K562 (cell line): ENCODE measurements around the gene EPN2.

ENCODE experiments used
- CREB5 ChIP-seq: fragments of 250-450 bp; sonication (Bioruptor Pico); IDR thresholded peaks from 2 replicates; pipeline ENCODE4 v1.5.0; 2020; ENCODE audit warnings: mild to moderate bottlenecking
- HNRNPK ChIP-seq: fragments of 200-400 bp; formaldehyde crosslinking; IDR thresholded peaks from one replicate; pipeline ENCODE4 v1.6.1; 2018; ENCODE audit warnings: mild to moderate bottlenecking, low read depth, low read length; ENCODE audit not compliant: poor library complexity, severe bottlenecking
- JUND ChIP-seq, 2 experiments: IDR thresholded peaks; 2 replicates in 1 of 2; 3 replicates in 1 of 2; pipeline ENCODE4 v1.6.1; 2011; ENCODE audit warnings: borderline replicate concordance in 2 of 2, low read depth in 2 of 2, low read length in 2 of 2, improper control_type of control experiment in 1 of 2, missing biosample characterization in 1 of 2, missing genetic modification characterization in 1 of 2, missing genetic modification reagents in 1 of 2
- MAFK ChIP-seq: IDR thresholded peaks from 2 replicates; pipeline ENCODE4 v1.6.1; 2011; ENCODE audit warnings: low read length, improper control_type of control experiment
- MAZ ChIP-seq, 2 experiments: fragments of 450-650 bp in 1 of 2; sonication (generic) in 1 of 2; formaldehyde crosslinking; IDR thresholded peaks in 1 of 2; conservative IDR thresholded peaks in 1 of 2; 2 replicates each; pipeline versions ENCODE4 v1.4.0 to v1.5.0; 2020; ENCODE audit warnings: mild to moderate bottlenecking in 1 of 2, missing genetic modification reagents in 1 of 2
- MTF1 ChIP-seq: fragments of 250-450 bp; sonication (Bioruptor Pico); IDR thresholded peaks from 2 replicates; pipeline ENCODE4 v1.9.0; 2021; ENCODE audit warnings: moderate library complexity, mild to moderate bottlenecking, inconsistent platforms, borderline replicate concordance
- POLR2A ChIP-seq: fragments of 450-650 bp; conservative IDR thresholded peaks from 2 replicates; pipeline ENCODE4 v1.6.1; 2016
- RCOR1 ChIP-seq, 2 experiments: IDR thresholded peaks; 2 replicates each; pipeline ENCODE4 v1.6.1; 2012; ENCODE audit warnings: low read depth in 2 of 2, low read length in 2 of 2, borderline replicate concordance in 1 of 2, improper control_type of control experiment in 1 of 2
- SP1 ChIP-seq: sonication (generic); formaldehyde crosslinking; IDR thresholded peaks from 2 replicates; pipeline ENCODE4 v1.8.1; 2022; ENCODE audit warnings: mild to moderate bottlenecking, missing genetic modification reagents
- ZBTB17 ChIP-seq: fragments of 450-650 bp; formaldehyde crosslinking; IDR thresholded peaks from 2 replicates; pipeline ENCODE4 v1.4.0; 2020; ENCODE audit warnings: mild to moderate bottlenecking
- ZBTB8A ChIP-seq: fragments of 450-650 bp; IDR thresholded peaks from 2 replicates; pipeline ENCODE4 v1.6.1; 2018; ENCODE audit warnings: mild to moderate bottlenecking, moderate library complexity; ENCODE audit not compliant: partially characterized antibody
- ZNF830 ChIP-seq: fragments of 250-450 bp; sonication (Bioruptor Pico); IDR thresholded peaks from 2 replicates; pipeline ENCODE4 v1.5.0; 2021; ENCODE audit warnings: mild to moderate bottlenecking
- TF ChIP-seq, protein P1 (sequence below), 3 experiments: IDR thresholded peaks in 2 of 3; conservative IDR thresholded peaks in 1 of 3; 2 replicates each; pipeline ENCODE4 v1.5.1; 2011 to 2012; ENCODE audit warnings: low read length in 3 of 3, mild to moderate bottlenecking in 3 of 3, control low read depth in 2 of 3, improper control_type of control experiment in 1 of 3, inconsistent platforms in 1 of 3, low read depth in 1 of 3, mixed read lengths in 1 of 3, moderate library complexity in 1 of 3; ENCODE audit not compliant: insufficient read depth in 2 of 3

DNA sequence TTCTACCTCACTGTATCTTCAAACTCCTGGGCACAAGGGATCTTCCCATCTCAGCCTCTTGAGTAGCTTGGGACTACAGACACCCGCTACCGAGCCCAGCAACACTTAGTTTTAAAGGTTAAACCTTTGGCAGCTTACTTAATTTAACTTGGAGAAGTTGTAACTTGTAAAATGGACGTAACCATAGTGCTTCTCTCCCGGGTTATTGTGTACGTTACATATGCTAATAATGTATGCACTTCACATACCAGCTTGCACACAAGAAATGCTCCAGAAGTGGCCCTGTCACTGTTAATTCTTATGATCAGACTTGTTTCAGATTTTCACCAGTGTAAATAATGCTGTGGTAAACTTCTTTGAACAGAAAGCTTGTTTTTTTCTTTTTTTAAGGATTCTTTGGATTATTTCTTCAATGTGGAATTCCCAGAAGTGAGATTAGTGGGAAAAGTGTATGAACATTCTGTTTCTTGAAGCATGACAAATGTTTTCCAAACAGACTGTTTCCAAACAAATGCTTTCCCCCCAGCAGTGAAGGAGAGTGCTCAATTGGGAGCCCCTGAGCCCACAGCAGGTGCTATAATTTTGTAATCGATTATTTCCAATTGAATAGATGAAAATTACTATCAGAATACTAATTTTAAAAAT, 61.5 kb downstream of the EPN2 start:
- no peak for TF ChIP-seq JUND (IDR thresholded peaks at IDR 0.05; ENCODE audit: borderline replicate concordance, low read depth, low read length)
- no peak for TF ChIP-seq JUND (tag; IDR thresholded peaks at IDR 0.05; ENCODE audit: borderline replicate concordance, low read depth, low read length)
- no peak for TF ChIP-seq ZNF830 (CRISPR knock-in tag)
- no peak for TF ChIP-seq RCOR1 (IDR thresholded peaks at IDR 0.05; ENCODE audit: borderline replicate concordance in 1 of 2, low read depth in 2 of 2, low read length in 2 of 2)
- no peak for TF ChIP-seq ZBTB8A
- no peak for TF ChIP-seq POLR2A
- TF ChIP-seq CREB5 (CRISPR knock-in tag), result no peak
- TF ChIP-seq MAZ (CRISPR knock-in tag; conservative IDR thresholded peaks at IDR 0.05 in 1 of 2, IDR thresholded peaks at IDR 0.05 in 1 of 2), result no peak
- TF ChIP-seq, protein P1, sequence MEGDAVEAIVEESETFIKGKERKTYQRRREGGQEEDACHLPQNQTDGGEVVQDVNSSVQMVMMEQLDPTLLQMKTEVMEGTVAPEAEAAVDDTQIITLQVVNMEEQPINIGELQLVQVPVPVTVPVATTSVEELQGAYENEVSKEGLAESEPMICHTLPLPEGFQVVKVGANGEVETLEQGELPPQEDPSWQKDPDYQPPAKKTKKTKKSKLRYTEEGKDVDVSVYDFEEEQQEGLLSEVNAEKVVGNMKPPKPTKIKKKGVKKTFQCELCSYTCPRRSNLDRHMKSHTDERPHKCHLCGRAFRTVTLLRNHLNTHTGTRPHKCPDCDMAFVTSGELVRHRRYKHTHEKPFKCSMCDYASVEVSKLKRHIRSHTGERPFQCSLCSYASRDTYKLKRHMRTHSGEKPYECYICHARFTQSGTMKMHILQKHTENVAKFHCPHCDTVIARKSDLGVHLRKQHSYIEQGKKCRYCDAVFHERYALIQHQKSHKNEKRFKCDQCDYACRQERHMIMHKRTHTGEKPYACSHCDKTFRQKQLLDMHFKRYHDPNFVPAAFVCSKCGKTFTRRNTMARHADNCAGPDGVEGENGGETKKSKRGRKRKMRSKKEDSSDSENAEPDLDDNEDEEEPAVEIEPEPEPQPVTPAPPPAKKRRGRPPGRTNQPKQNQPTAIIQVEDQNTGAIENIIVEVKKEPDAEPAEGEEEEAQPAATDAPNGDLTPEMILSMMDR (IDR thresholded peaks at IDR 0.05 in 2 of 3, conservative IDR thresholded peaks at IDR 0.05 in 1 of 3; ENCODE audit: insufficient read depth in 2 of 3, low read depth in 1 of 3, low read length in 3 of 3), result no peak
- TF ChIP-seq MAFK, result no peak
- no peak for TF ChIP-seq MTF1 (CRISPR knock-in tag)
- no peak for TF ChIP-seq SP1
- no peak for TF ChIP-seq ZBTB17 (CRISPR knock-in tag)
- TF ChIP-seq HNRNPK, result no peak
